Measurements from ENCODE around the gene CAPRIN2.

The CAPRIN2 gene

DNA sequence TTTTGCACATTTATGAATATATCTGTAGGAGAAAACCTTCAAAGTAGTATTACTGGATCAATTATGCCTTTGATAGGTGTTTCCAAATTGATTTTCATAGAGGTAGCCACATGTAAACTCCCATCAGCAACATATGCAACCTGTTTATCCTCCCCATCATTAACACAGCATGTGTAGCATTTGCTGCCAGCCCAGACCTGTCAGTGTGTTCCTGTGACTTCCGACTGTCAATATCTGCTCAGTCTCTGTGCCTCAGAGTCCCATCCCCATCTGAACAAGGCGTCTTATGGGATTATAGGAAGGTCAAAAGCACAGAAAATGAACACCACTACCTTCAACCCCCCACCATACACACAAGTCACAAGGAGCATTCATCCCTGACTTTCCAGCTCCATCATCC lies 9.5 kb upstream of the CAPRIN2 start:
- DNase-seq: no peak

DNA sequence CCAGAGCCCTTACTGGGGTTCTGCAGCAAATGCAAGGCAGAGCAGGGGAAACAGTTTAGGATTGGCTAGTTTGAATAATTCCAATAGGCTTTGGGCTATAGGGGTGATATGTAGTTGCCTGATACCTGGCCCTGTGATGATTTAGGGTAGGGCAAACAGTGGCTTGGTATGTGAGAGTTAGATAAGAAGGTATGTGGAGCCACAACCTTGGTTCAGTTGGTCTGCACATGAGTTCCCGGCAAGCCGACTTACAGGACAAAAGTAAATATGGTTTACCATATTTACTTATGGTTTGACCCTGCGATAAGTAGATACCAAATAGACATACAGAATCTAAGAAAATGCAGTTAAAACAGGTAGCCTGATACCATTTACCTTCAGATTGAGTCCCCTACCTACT lies 8.3 kb upstream of the CAPRIN2 start:
- no peak for DNase-seq

DNA sequence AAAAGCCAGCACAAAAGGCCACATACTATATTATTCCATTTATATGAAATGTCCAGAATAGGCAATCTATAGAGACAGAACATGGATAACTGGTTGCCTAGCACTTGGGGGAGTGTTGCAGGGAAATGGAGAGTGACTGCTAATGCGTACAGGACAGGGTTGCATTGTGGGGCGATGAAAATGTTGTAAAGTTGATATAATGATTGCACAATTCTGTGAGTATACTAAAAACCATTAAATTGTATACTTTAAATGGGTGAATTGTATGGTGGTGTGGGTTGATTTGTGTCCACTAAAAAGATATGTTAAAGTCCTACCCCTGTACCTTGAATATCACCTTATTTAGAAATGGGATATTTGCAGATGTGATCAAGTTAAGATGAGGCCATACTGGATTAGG lies 7.0 kb upstream of the CAPRIN2 start:
- DNase-seq: no peak

DNA sequence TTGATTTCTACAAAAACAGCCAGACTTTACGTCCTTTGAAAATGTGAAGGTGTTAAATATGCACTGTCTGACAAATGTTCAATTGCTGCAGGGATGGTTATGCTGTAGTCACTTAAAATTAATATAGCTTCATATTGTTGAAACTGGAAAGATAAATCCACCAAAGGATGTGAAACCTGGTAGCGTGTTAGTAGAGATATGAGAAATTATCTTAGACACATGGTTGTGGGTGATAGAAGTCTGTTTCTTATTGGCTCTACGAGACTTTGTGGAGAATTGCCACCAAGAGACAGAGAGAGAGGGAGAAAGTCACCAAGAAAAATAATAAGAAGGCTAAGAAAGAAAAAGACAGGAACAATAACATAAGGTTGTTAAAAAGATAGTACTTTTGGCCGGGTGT lies 2.6 kb upstream of the CAPRIN2 start:
- DNase-seq: peak in 1 of 5 experiments; percentile 45

DNA sequence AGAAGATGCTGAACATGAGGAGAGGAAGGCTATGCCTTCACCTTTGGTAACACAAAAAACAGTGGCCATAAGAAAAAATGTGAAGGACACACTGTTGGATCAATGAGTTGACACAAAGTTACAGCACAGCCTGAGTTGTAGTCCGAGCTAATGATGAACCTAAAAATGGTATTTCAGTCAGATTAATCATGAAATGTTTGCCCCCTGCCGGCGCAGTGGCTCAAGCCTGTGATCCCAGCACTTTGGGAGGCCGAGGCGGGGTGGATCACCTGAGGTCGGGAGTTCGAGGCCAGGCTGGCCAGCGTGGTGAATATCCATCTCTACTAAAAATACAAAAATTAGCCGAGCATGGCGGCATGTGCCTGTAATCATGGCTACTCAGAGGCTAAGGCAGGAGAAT lies 1.3 kb upstream of the CAPRIN2 start:
- no peak for DNase-seq

DNA sequence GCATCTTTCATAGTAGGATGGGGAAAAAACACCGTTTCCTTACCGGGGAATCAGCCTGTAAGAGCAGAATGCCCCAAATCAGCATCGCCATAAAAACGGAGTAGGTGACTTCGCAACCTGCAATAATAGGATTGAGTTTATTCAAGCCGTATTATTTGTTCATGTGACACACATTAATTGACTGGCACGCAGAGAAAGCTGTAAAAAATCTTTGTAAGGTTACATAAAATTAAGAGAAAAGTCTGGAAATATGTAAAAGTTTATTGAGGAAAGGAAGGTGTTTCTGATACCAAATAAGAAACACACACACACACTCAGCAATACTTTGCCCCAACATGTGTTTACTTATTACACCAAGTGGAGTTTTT lies 628 bp upstream of the CAPRIN2 start:
- no peak for DNase-seq

DNA sequence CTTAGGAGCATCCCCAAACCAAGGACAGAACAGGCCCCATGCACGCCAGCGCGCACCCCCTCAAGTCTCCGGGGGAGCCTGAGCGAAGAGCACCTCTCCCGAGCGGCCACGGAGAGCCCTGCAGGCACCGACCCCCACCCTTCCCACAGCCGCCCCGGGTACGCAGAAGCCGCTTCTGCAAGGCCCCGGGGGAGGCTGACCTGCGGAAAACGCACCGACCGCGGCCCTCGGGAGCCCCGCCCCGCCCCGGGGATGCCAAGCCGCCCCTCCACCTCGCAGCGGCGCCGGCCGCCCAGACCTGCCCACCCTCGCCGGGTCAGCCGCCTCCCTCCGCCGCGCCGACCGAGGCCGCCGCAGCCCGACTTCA lies 385 bp downstream of the CAPRIN2 start:
- peak in 1 of 5 experiments; percentile 59 for DNase-seq

DNA sequence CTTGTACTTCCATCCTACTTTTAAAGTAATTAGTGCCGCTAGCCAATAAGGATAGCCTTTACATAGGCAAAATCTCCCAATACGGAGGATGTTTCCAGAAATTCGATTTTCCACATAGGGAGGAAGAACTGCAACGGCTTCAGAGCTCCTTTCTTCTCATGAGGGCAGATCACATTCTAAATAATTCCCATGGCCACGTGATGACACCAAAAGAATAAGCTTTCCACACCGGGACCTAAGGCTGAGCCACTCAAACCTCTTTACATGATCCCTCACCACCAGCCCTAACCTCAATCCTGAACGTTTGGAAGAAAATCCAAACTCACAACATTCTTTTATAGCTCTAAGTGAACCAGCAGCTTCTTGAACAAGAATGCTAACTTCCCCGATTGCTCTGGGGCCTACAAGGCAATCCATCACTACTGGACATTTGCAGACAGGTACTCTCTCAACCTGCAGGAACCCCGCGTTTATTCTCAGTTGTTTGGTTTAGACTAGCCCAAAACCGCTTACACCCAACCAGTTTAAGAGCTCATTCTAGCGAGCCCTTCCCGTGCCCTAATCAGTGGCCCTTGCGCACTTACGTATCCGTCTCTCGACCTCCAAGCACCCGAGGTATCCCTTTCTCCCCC lies 884 bp downstream of the CAPRIN2 start:
- DNase-seq: no peak

DNA sequence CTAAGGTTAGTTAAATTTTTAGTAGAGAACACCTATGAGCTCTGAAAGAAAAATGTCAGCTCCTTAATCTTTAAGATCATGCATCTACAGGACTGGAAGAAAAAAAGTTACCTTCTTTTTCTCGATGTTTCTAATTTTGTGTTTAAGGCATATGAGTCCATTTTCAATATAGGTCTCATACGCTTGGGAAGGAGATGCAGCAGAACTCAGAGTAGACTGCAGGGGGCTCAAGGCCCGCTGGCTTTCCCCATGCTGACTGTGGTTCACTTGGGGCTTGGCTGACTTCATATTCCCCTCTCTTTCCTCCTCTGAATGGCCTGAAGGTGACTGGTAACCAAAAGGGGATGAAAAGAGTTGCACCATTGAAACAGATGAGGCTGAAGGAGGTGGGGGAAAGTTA lies 1.5 kb downstream of the CAPRIN2 start:
- peak in 1 of 5 experiments; percentile 24 for DNase-seq

DNA sequence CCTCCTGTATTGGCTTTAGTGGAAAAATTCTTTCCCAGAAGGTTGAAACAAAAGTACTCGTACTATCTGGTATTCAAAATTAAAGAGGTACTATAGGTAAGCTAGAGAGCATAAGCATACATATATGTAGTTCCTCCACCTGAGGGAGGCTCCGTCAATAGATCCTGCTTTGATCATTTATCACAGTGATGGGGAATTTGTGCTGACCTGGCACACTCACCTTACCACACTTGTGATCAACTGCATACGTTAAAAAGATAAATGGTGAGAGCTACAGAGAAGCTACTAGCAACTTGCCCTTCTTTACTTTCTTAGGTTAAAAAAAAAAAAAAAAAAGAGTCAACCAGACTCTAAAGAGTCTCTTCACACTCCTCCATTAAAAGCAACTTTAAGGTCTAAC lies 2.5 kb downstream of the CAPRIN2 start:
- DNase-seq: no peak

DNA sequence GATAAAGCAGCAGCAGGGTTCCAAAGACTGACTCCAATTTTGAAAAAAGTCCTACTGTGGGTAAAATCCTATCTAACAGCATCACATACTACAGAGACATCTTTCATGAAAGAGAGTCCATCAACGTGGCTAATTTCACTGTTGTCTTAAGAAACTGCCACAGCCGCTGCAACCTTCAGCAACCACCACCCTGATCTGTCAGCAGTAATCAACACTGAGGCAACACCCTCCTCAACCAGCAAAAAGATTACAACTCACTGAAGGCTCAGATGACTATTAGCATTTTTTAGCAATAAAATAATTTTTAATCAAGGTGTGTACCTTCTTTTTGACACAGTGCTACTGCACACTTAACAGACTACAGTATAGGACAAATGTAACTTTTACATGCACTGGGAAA lies 6.6 kb downstream of the CAPRIN2 start:
- no peak for DNase-seq

DNA sequence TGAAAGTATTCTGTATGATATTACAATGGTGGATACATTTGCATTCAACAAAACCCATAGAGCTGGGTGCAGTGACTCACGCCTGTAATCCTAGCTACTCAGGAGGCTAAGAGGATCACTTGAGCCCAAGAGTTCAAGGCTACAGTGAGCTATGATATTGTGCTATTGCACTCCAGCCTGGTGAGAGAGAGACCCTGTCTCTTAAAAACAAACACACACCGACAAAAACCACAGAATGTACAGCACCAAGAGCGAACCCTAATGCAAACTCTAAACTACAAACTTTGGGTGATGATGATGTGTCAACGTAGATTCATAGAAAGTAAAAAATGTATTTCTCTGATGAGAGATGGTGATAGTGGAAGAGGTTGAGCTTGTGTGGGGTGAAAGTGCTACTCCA lies 8.6 kb downstream of the CAPRIN2 start:
- no peak for DNase-seq

DNA sequence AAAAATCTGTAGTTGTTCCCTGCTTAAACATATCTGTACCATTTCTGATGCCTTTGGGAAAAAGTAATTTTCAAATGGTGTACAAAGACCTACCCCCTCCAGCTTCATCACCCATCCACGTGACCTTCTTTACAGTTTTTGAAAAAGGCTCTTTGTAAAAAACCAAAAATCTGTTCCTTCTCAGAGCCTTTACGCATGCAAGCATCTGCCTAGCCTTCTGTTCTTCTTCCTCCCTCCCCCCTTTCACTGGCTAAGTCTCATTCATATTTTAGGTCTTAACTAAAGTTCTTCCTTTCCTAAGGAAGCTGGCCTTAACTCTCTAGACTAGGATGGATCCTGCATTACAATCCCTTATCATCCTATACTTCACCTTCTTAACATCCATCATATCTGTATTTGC lies 10.4 kb downstream of the CAPRIN2 start:
- DNase-seq: no peak

DNA sequence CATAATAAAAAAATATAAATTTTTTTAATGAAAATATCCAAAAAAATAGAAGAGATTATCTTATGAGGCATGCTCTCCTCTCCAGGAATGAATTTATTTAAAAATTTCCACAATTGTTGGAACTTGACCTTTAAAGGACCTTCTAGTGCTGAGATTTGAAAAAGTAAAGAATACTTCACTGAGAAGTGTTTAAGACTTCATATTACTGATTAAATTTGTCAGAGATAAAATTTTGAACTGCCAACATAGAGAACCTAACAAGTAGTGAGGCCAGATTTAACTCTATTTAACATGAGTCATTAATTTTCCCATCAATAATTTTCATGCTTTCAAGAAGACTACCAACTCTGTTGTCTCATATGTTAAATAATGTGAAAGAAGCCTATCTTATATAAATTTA lies 14.5 kb downstream of the CAPRIN2 start:
- no peak for DNase-seq

DNA sequence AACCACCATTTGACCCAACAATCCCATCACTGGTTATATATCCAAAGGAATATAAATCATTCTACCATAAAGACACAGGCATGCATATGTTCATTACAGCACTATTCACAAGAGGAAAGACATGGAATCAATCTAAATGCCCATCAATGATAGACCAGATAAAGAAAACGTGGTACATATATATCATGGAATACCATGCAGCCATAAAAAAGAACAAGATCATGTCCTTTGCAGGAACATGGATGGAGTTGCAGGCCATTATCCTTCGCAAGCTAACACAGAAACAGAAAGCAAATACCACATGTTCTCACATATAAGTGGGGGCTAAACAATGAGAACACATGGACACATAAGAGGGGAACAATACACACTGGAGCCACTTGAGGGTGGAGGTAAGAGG lies 15.7 kb downstream of the CAPRIN2 start:
- DNase-seq: no peak

DNA sequence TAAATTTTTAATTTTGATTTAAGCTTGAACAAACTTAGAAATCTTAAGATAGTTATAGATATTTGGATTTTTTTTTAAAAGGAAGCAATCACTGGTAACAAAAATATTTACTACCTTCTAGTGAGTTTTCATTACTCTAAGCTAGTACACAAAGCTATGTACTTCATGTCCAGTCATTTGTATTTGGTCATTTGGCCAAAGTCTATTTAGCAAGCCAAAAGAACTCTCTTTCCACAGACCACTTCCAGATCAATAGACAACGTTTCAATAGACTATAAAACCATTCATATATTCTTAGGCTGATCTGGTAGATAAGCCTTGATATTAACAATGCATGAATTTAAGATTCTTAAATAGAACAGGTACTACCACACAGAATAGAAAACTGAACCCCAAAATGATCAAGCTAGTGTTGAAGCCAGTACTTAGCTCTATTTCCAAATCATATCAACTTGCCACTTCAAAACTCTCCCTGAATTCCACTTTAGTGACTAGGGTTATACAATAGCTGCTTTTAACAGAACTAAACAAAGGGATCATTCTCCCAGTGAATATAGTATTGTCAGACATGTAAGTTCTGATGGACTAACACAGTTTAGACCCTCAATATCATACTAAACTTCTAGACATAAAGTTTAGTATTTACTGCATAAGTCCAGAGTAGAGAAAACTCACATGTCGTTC lies 21.7 kb downstream of the CAPRIN2 start:
- no peak for DNase-seq

DNA sequence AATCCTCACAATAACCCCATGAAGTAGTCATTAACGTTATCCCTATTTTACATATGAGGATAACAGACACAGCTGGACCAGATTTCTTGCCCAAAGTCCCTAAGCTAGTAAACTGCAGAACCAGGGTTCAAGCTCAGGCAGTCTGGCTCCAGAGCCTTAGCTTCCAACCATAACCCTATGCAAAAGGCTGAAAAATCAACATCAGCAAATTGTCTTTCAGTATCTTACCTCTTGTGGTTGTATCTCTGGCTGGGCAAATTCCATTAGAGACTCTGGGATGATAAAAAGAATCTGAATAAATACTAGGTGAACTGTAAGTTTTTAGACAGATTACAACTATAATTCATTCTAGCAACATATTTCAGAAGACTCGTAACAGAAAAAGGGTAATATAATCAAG lies 24.7 kb downstream of the CAPRIN2 start:
- no peak for DNase-seq

DNA sequence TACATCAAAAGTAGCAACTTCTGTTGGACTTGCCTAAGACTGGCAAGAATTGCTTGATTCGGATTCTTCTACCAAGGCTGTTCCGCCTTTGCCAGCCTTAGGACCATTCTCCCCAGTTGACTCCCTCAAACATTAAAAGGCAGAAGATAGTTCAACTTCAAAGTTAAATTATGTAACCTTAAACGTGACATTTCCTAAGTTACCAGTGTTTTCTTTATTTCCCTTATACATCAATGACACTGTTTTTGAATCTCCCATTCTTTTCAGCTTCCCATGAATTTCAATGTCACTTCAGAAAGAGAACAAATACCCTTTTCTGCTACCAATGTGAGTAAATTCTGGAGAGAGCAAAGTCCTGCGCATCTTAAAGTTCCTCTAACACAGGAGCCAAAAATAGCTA lies 25.2 kb downstream of the CAPRIN2 start:
- no peak for DNase-seq

DNA sequence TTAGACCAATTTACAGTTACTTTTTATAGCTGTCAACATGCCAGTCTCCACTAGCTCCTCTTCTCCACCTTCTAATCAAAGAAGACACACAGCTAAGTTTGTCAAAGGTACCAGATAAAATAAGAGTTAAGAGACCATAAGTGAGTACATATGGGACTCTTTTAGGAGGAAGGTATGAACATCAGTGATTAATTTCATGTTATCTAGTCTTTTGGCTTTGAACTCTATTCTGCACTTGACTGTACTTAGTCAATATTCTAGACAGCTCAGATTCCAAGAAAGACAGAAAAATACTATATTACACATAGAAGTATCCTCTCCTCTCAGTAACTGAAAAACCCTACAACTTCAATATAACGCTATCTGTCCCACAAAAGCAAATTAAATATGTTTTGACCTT lies 28.1 kb downstream of the CAPRIN2 start:
- DNase-seq: no peak

DNA sequence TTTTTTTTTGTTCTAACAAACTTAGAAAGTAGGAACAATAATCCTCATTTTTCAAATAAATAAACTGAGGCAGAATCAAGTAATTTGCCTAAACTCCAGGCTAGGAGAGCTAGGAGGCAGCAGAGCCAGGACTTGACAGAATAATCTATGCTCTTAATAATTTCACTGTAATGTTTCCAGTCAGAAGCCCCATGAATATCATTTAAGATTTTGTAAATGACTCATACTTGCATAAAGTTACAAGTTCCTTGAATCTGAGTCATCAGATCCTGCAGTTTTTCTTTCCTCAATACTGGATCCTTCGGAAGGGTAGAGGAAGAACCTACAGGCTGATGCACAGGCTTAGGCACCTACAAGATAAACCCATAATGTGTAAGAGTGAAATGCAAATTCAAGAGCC lies 29.0 kb downstream of the CAPRIN2 start:
- DNase-seq: no peak

DNA sequence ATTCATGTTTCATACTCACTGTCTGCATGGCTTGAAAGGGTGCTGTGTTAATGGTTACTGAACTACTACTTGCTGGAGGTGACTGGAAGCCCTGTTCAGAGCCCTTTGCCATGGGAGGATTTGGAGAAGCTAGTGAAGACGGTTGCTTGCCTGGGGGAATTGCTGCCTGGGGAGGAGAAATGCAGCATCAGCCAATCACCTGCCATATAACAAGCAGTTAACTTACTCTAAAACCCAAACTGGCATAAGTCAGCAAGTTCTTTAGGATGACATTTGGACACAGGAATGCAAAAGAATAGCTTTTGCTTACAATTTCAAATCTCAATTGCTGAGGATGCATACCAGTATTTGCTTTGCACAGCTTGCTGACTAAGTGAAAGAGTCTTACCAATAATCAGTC lies 35.7 kb downstream of the CAPRIN2 start:
- no peak for DNase-seq

DNA sequence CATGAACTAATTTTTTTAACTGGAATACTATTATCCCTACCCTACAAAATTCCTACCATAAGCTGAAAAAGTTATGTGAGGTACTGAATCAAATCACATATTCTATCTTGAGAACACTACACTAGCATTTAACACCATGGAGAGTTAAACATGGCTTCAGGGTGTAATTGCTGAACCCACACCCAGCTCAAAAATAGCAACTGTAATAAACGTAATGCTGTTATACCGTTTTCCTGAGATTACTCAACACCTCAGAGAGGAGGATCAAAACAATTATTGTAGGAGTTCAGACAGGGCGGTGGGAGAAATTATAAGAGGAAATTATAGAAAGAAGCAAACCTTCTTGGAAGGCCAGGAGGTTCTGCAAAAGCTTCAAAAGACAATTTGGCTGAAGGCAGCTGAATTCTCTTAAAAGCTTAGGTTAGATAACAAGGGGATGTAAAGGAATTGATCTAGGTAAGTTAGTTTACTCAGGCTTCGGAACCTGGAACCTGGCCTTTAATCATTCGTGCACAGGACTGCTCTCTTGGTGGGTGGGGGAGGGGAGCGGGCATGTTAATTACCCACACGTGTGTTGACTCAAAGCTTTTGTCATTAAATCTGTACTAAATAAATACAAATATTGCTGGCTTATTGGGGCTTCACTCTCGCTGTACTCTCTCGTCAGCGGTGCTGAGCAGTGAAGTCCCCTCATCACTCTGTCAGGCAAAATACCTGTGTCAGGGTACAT lies 47.0 kb downstream of the CAPRIN2 start:
- no peak for DNase-seq

DNA sequence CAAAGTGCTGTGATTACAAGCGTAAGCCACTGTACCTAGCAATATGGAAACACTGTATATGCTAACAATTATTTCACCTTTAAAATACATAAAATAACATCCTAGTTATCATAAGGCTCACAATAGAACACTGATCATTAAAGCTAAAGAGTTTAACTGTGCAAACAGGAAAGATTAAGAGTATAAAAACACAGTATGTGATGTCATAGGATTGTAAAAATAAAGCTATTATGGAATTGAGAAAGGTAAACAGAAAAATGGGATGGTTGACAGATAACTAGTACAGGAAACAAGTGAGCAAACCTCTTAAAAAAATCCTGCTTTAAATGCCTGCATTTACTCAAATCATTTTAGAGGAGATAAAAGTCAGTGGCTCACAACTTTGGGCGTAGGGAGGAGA lies 48.3 kb downstream of the CAPRIN2 start:
- no peak for DNase-seq

DNA sequence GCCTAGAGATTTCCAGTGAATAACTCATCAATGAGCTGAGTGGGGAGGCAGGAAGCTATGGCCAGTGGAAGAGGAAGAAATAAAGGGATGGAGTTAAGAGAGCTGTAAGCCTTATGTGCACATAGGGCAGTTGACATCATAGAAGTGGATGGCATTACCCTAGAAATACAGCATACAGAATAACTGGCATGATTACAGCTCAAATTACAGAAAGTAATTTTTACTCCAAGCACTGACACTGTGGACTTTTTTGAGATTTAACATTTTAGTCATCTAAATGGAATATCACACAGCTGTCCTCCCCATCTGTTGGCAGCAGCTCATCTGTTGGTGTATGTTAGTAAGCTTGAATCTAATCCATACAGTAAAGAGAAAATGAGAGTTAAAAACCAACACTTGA lies 53.7 kb downstream of the CAPRIN2 start:
- no peak for DNase-seq

All from T-helper 2 cell (primary cell).